HG02678 (cell line): ENCODE measurements around the gene RNU1-1.
A peak's percentile ranks its signal among the peaks of the same experiment; 100 is the strongest.
"Not testable (repeated sequence)": the region's sequence is repeated elsewhere in the genome, so short reads cannot be mapped to it uniquely, and the experiment has no call there.

Experiments used
- ATAC-seq: cut with Tn5 transposase; IDR thresholded peaks from one replicate; pipeline ENCODE4 v1.9.1; 2021; ENCODE audit warnings: mild to moderate bottlenecking, moderate library complexity; ENCODE audit not compliant: unreplicated experiment

RNU1-1 gene

GRCh38 chr1:16525769-16526168, 11.7 kb upstream of the RNU1-1 start:
- ATAC-seq = not testable (repeated sequence)

GRCh38 chr1:16521679-16522078, 7.6 kb upstream of the RNU1-1 start:
- ATAC-seq = not testable (repeated sequence)

DNA sequence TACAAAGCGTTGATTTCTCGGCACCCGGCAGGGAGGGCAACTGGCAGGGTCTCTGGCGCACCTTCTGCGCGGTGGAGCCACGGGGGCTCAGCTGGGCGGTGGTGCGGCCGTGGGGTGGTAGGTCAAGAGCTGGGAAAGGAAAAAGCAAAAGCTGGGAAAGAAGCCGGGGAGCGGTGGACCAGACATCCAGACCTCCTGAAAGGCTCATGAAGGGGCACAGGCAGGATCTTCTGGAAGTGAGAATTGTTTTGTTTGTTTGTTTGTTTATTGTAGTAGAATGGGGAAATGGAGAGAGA, 7.2 kb upstream of the RNU1-1 start:
- ATAC-seq = no peak

DNA sequence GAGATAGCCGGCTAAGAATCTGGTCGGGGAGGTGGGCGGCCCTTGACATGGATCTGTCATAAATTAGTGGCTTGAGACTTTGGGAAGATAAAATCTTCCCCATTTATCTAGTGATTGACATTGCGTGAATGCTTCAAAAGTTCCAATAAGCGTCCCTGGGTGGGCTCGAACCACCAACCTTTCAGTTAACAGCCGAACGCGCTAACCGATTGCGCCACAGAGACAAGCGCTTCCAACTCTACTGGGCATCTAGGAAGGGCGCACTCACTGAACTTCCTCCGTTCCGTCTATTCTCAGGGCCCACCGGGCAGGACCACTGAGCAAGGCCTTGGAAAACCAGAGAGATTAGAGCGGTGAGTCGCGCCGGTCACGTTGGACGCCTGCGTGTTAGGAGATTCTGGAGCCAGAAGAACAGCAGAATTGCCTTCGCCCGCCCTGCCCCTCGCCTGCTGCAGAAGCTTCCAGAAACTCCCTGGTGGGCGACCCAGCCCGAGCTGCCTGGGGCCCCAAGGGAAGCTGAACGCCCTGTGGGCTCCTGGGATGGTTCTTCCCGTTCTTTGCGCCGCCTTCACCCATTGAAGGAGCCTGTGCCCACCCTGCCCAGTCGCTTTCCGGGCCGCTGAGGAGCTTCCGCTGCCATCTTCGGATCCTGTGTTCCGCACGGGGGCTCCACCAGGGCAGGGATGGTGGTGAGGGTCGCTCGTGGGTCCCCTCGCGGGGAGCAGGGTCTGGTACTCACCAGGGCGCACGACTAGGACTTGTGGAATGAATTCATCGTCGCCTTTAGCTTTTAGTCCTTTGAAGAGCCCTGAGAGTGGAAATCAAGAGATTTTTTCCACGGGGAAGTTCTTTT, 6.6 kb upstream of the RNU1-1 start:
- ATAC-seq = not testable (repeated sequence)

DNA sequence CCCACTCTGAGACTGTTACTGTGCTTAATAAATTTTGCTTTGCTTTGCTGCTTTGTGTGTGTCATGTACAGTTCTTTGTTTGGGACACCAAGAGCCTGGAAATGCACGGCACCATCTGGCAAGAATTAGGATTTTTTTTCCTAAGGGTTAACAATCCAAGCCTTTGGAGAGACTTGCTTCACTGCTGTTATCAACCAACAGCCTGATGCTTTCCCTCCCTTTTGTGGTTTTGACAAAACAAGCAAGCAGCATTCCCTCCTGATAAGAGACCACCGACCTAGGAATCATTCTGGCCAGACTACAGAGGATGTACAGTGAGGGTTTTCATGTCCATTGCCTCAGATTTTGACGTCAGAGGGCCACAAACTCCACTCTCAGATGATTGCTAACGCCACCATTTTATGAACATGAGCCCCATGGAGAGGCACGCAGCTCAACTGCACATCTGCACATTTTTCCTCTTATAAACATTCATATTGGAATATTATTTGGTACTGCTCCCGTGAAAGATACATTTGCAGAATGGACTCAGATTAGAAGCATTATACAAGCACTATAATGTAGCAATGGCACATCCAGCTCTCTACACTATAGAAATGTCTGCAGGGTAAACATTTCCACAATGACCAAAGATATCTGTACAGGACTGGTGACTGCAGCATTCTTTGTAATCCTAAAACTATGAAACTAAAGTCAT, 5.3 kb upstream of the RNU1-1 start:
- ATAC-seq = not testable (repeated sequence)

DNA sequence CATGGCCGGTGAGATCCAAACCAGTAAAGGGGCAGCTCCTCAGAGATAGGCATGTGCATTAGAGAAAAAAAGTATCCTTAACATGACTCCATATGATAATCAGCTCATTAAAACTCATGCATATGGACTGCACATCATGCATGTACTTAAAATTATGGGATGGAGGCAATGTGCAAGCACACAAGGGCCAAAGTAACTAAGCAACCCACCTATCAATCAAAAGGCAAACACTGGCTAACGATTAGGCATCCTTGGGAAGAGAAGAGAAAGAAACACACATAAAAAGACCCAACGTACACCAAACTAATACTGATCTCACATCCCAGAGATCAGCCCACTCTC, 4.8 kb upstream of the RNU1-1 start:
- ATAC-seq = not testable (repeated sequence)

DNA sequence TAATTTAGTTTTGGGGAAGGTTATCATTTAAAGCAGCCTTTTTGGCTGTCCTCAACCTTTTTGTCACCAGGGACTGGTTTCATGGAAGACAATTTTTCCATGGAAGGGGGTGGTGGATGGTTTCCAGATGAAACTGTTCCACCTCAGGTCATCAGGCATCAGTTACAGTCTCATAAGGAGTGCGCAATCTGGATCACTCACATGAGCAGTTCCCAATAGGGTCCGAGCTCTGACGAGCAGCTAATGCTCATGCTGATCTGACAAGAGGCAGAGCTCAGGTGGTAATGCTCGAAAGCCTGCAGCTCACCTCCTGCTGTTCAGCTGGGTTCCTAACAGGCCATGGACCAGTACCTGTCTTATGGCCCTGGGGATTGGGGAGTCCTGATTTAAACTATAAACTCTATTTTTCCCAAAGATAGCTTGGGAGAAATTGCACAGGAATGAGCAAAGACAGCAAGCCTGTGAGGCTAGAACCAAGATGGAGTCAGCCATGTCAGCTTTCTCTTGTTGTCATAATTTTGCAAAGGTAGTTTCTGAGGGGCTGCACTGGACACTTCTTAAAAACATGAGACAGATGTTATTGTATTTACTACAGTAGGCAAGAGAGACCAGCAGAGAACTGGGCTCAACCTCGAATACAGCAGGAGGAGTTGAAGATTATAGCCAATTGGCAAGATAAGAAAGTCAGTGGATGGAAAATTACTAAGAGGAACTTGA, 2.8 kb upstream of the RNU1-1 start:
- not testable (repeated sequence) for ATAC-seq

DNA sequence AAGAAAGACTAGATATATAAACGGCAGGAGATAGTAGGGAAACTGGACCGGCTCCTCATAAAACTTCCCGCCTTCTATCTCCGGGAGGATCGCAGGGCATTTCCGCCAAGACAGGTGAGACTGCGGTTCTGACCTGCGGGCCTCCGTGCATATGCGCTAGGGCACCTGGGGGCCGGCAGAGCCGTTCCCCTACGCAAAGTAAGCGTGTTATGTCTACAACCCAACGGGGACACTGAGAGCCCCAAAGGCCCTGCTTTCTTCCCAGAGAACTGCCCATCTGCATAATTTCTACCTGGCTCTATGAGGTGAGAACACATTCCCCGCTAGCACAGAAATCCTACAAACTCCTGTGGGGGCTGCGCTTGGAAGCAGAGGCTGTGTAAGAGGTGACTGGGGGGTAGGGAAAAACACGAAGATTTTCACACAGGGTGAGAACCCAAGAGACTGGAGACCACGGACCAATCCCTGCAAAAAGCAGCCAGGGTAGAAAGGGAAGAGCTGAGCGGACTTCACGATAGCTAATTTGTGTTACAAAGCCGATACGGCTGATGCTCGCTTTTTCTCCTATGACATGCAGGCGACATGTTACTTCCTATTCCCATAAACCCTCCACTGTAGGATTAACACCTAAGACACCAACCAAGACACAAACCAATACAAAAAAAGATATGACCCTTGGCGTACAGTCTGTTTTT, 526 bp downstream of the RNU1-1 start:
- ATAC-seq = peak; percentile 84

DNA sequence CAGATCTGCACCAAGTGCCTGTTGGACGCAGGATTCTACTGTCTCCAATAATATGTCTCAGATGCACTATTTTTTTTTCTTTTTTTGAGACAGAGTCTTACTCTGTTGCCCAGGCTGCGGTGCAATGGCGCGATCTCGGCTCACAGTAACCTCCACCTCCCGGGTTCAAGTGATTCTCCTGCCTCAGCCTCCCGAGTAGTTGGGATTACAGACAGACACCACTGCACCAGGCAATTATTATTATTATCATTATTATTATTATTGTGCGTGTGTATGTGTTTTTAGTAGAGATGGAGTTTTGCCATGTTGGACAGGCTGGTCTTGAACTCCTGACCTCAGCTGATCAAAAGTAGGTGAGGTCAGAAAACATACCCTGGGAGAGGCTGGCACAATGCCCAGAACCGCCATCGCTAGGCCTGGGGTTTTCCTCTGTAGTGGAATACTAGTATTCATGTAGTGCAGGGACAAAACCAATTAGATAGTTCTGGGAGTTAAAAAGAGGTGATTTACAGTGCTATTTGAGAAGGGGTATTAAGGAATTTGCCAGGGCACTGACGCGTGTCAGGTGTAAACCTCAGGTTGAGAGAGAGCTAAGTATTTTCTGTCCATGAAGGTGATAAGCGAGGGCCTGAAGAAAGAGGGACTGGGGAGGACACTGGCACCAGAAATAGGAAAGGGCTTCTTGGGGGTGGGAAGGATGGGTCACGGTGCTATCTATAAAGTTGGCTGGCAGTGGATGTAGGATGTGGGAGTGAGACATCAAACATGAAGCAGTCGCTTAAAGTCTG, 1.3 kb downstream of the RNU1-1 start:
- not testable (repeated sequence) for ATAC-seq

GRCh38 chr1:16511926-16512325, 2.2 kb downstream of the RNU1-1 start:
- not testable (repeated sequence) for ATAC-seq

DNA sequence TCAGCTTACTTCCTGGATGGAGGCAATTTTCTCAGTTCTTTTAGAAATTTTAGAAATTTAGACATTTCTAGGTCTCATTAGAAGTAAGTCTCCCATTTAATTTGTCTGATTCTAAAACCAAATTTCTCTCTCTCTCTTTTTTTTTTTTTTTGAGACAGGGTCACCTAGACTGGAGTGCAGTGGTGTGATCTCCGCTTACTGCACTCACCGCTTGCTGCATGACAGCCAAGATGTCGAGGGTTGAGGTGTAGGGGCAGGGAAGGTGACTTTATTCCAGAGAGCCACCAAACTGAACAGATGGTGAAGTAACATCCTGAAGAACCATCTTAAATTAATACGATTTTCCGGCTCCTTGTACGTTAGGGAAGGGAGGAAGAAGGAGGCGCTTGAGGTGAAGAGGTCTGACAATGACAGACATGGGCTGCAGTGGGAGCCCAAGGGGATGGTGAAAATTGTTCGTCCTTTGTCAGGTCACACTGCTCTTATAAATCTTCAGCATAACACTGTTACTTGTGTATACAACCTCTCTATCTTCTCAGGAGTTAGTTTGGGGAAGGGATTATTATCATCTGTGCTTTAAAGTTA, 5.1 kb downstream of the RNU1-1 start:
- not testable (repeated sequence) for ATAC-seq

DNA sequence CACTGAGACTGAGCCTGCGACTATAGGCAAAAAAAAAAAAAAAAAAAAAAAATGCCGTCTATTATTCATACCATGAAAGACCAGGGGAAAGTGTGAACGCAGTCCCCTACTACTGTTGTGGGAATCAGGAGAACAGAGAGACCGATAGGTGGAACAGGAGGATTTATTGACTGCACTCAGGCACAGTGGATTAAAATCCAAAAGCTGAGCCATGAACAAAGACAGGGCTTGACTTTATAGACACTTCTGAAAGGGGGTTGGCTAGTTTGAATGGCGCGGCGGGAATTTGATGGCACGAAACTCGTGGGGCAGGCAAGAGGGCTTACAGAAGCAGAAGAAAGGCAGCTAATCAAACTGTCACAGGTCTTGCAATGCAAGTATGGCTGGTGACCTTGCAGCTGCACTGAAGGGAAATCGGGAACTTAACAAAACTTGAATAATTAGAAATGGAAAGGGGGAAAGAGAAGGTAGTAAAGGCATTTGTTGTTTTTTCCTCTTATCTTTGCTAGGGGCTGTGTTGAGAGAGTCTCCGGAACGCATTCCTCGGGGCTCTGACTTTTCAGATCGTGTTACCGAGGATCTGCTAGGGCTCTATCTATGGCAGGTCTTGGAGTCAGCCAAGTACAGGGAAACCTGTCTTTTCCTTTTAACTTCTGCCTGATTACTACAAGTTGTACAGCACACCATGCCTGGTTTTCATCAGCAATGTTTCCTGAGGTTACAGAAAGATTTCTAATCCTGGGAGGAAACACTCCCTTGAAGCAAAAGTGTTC, 7.5 kb downstream of the RNU1-1 start:
- ATAC-seq = not testable (repeated sequence)

DNA sequence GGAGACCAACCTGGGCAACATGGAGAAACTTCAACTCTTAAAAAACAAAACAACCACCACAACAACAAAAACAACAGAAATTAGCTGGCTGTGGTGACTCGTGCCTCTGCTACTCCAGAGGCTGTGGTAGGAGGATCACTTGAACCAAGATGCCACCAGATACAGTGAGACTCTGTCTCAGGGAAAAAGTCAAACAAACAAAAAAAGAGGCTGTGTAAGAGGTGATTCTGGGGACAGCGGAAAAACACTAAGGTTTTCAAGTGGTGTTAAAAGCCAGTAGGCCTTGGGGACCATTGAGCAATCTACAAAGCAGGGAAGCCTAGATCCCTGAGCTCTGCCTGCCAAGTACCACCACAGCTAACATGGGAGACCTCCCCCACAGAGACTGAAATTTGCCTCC, 8.2 kb downstream of the RNU1-1 start:
- ATAC-seq = not testable (repeated sequence)

DNA sequence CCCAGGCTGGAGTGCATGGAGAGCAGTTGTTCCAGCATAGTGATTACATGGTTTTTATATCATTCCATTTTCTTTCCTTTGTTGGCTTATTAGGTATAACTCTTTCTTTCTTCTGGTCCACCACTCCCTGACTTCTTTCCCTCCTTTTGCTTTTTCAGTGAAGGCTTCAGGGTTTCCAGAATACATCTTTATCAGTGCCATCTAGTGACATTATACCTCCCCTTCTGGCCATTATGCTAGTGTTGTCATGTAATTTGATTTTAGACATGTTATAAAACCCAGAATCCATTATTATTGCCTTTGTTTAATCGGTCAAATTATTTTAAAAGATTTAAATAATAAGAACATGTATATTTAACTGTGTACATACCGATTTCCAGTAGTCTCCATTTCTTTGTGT, 10.6 kb downstream of the RNU1-1 start:
- ATAC-seq = no peak

GRCh38 chr1:16501446-16501845, 12.6 kb downstream of the RNU1-1 start:
- ATAC-seq = not testable (repeated sequence)

GRCh38 chr1:16500975-16501374, 13.1 kb downstream of the RNU1-1 start:
- ATAC-seq = not testable (repeated sequence)

- ATAC-seq = not testable (repeated sequence)
Measured at GRCh38 chr1:16500466-16500865, 13.6 kb downstream of the RNU1-1 start.

DNA sequence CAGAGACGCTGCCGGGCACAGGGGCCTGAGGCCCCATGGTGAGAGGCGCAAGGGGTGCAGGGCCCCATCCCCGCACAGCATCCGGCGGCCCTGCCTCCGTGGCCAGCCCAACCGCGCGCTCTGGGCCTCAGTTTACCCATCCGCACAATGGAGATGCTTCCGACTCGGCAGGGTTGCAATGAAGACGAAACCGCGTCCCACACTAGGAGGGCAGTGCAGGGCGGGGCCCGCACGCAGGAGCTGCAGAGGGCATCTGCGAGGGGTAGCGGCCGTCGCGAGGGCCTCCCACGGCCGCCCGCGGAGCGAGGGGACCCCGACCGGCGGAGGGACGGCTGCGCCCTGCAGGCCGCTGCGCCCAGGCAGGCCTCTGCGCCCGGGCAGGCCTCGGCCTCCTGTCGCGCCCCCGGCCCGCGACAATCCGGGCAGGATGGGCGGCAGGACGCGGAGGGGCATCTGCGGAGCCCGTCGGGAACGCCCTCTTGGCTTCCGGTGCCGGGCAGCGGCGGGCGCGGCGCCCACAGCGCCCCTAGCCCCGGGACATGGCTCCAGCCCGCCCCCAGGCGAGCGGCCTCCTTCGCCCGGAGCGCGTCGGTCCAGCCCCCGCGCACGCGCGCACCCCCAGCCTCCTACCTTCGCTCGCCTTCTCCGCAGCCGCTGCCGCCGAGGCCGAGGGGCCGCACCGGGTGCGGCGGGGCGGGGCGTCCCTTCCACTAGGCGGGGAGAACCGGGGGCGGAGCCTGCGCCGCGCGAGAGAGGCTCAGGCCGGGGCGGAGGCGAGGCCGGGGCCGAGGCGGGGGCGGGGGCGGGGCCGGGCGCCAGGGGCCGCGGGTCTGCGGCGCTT, 15.3 kb downstream of the RNU1-1 start:
- ATAC-seq = peak; percentile 84
